ENCODE data around the gene FHL2. TPM values are rescaled to one million over a fixed set of nuclear protein-coding genes. Genes with fewer than 3 reads are reported as not detected.

FHL2 gene
- total and polyA plus RNA-seq, 9 of the 15 experiments (the other 6 are each of a cell fraction or from before 2014, with no cell fraction given), result 7.5 to 33.1 (median 23.9) TPM

DNA sequence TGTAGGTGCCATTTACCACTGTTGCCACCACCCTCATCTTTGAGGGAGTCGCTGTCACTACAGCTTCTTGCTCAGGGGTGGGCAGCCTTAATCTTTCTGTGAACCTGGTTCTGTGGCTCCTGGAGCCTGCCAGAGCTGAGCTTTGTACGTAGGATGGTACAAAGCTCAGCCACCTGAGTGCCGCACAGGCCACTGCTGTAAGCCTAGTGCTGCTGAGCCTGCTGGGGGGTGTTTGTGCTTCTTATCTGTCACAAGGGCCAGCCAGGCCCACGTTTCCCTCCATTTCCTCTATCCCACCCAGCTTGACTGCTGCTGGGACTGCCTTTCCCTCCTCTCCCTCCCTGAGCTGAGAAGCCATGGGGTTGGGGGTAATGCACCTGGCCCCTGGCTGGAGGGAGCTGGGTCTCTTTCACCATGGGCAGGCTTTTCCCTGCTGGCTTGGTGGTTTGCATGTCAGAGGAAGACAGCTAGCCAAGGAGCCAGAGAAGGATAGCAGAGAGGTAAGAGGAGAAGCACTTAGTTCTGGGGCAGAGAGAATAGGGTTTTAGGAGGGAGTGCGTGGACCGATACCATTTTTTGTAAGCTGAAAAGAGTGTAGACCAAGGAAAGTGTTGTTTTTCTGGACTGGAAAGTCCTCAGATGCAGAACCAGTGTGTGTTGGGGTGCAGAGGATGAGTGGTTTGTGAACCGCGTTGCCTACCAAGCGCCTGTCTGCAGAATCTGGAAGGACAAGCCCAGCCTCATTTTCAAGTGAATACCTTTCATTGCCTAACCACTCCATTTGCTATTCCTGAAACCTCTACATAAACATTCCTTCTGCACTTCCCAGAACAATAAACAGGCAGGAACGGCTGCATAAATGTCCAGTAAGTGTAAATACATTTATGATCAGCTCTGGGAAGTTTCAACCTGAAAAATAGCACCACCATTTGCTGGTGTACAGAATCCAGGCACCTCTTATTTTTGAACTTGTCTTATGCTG, 45.1 kb upstream of the FHL2 start:
- TF ChIP-seq, protein P1, sequence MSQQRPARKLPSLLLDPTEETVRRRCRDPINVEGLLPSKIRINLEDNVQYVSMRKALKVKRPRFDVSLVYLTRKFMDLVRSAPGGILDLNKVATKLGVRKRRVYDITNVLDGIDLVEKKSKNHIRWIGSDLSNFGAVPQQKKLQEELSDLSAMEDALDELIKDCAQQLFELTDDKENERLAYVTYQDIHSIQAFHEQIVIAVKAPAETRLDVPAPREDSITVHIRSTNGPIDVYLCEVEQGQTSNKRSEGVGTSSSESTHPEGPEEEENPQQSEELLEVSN (IDR thresholded peaks at IDR 0.05; ENCODE audit: borderline replicate concordance in 1 of 2, extremely low read depth in 1 of 2, insufficient read depth in 1 of 2, insufficient read length in 1 of 2, low read depth in 1 of 2, low read length in 1 of 2, poor library complexity in 1 of 2, severe bottlenecking in 1 of 2), result peak in 1 of 2 experiments; percentile 47
- no peak for TF ChIP-seq CHD4 (IDR thresholded peaks at IDR 0.05; ENCODE audit: insufficient read depth, insufficient replicate concordance, low read depth, low read length, poor library complexity, severe bottlenecking)
- intact Hi-C loops (cut with micrococcal nuclease) (no loop called here), in situ Hi-C loops (cut with MboI) (no loop called here)
- Histone ChIP-seq H4K20me1 (replicated peaks; ENCODE audit: control insufficient read depth, insufficient read depth, low read length) (no peaks in the 10 kb centered on the region), H2AFZ (ENCODE audit: low read depth, low read length) (peak overlapping the region; percentile 88), H3K4me3 (no peak overlapping the region), H3K9me3 (replicated peaks; ENCODE audit: control insufficient read depth, insufficient read depth, low read depth, low read length) (no peaks in the 10 kb centered on the region), H3K9me1 (ENCODE audit: control insufficient read depth, insufficient read depth, low read length) (no peaks in the 10 kb centered on the region), H3K79me2 (ENCODE audit: control insufficient read depth, insufficient read depth, low read length) (no peaks in the 10 kb centered on the region), H3K4me2 (ENCODE audit: insufficient read depth, low read length) (peak overlapping the region; percentile 6; the same call in 1 of the 2 replicates), H3K9ac (ENCODE audit: insufficient read depth in 1 of 2, low read depth in 2 of 2, low read length in 2 of 2) (peak overlapping the region in 1 of 2 experiments; percentile 81; a peak in 2 of 4 replicates), H3K27me3 (ENCODE audit: control insufficient read depth in 2 of 2, insufficient read depth in 2 of 2, low read length in 2 of 2) (no peaks in the 10 kb centered on the region), H3K27ac (ENCODE audit: extremely low read depth, low read depth, low read length) (no peak overlapping the region), H3K4me1 (replicated peaks in 1 of 2; ENCODE audit: control insufficient read depth in 2 of 2, insufficient read depth in 2 of 2, low read length in 2 of 2) (peaks cover 8% of the 10 kb centered on the region in 2 experiments; a peak in 3 of 5 replicates), H3K36me3 (ENCODE audit: control insufficient read depth, insufficient read depth, low read length) (no peaks in the 10 kb centered on the region)
- FAIRE-seq (peak; percentile 29), ATAC-seq (peak; percentile 78), DNase-seq (ENCODE audit: extremely low read depth in 1 of 4, low spot score in 3 of 4) (peak in 2 of 4 experiments; percentile 25 to 44)
- CTCF ChIA-PET (ENCODE audit: low intra/inter-chr PET ratio), result interaction anchor here (0.7 kb wide), 1 partner anchor 24 kb away, joined by 3 read pairs; no protein-coding TSS in a partner anchor
- POLR2A ChIA-PET, result interaction anchor here (0.5 to 1.2 kb wide), 4 partner anchors 15 to 547 kb away, joined by 3 to 5 read pairs (median 3); partner anchors contain the start of gene FHL2
- 49% methylated on average over 9 of the region's 10 CpGs for WGBS (ENCODE audit: insufficient coverage, low coverage, missing lambda C conversion rate)
- BruUV-seq (replicated peaks), result no TSS peak
